ENCODE data around the gene ACSM2B. TPM values are rescaled to one million over a fixed set of nuclear protein-coding genes. Genes with fewer than 3 reads are reported as not detected.

Gene ACSM2B
- total RNA-seq, 1 donor from 2014 or later: not detected

- TF ChIP-seq CTCF (IDR thresholded peaks at IDR 0.05): no peak
- Histone ChIP-seq H3K4me3 (peak overlapping the region; percentile 41 to 49), H3K27me3 (no peaks in the 10 kb centered on the region), H3K9me3 (no peaks in the 10 kb centered on the region), H3K4me1 (peaks cover 6 to 19% of the 10 kb centered on the region in 2 donors), H3K27ac (peak overlapping the region; percentile 98 to 99), H3K36me3 (no peaks in the 10 kb centered on the region)
- peak; percentile 54 to 87 for DNase-seq (ENCODE audit: low spot score in 2 of 2)
- intact Hi-C loops (cut with DNase I): loop anchor here (2.0 to 10.0 kb wide), 4 partner anchors 62 to 552 kb away; partner anchors contain the start of genes ERI2, REXO5 and THUMPD1
Measured at GRCh38 chr16:20612551-20613480, 36.6 kb upstream of the ACSM2B start.

GRCh38 chr16:20611975-20612481 lies 35.9 kb upstream of the ACSM2B start:
- no peak for TF ChIP-seq CTCF (IDR thresholded peaks at IDR 0.05)
- DNase-seq (ENCODE audit: low spot score in 2 of 2): peak in 1 of 2 donors; percentile 87
- H3K4me3 ChIP-seq: peak overlapping the region; percentile 37 to 49
- peaks cover 6 to 19% of the 10 kb centered on the region in 2 donors for H3K4me1 ChIP-seq
- peak overlapping the region; percentile 98 to 99 for H3K27ac ChIP-seq
- no peaks in the 10 kb centered on the region for H3K36me3 ChIP-seq
- H3K9me3 ChIP-seq: no peaks in the 10 kb centered on the region
- no peaks in the 10 kb centered on the region for H3K27me3 ChIP-seq
- intact Hi-C loops (cut with DNase I): loop anchor here (2.0 to 10.0 kb wide), 4 partner anchors 63 to 553 kb away; partner anchors contain the start of genes ERI2, REXO5 and THUMPD1

GRCh38 chr16:20611350-20611902 lies 35.3 kb upstream of the ACSM2B start:
- intact Hi-C loops (cut with DNase I): loop anchor here (5.0 to 10.0 kb wide), 2 partner anchors 196 to 553 kb away; partner anchors contain the start of genes ERI2 and REXO5
- peak; percentile 64 to 89 for DNase-seq (ENCODE audit: low spot score in 2 of 2)
- TF ChIP-seq CTCF (IDR thresholded peaks at IDR 0.05): no peak
- Histone ChIP-seq H3K27ac (peak overlapping the region; percentile 98 to 99), H3K27me3 (no peaks in the 10 kb centered on the region), H3K36me3 (no peaks in the 10 kb centered on the region), H3K9me3 (no peaks in the 10 kb centered on the region), H3K4me1 (peaks cover 6 to 19% of the 10 kb centered on the region in 2 donors), H3K4me3 (peak overlapping the region; percentile 18 to 49)

- intact Hi-C loops (cut with DNase I): loop anchor here (5.0 to 10.0 kb wide), 2 partner anchors 196 to 554 kb away; partner anchors contain the start of genes ERI2 and REXO5
Measured at GRCh38 chr16:20610892-20611349, 34.8 kb upstream of the ACSM2B start.

More at GRCh38 chr16:20610892-20611349, 34.8 kb upstream of the ACSM2B start:
- no peak for TF ChIP-seq CTCF (IDR thresholded peaks at IDR 0.05)
- Histone ChIP-seq H3K36me3 (no peaks in the 10 kb centered on the region), H3K4me1 (peaks cover 6 to 19% of the 10 kb centered on the region in 2 donors), H3K27ac (peak overlapping the region; percentile 98 to 99), H3K9me3 (no peaks in the 10 kb centered on the region), H3K4me3 (peak overlapping the region in 1 of 2 donors; percentile 49), H3K27me3 (no peaks in the 10 kb centered on the region)
- DNase-seq (ENCODE audit: low spot score in 2 of 2): peak in 1 of 2 donors; percentile 64

Measured in ascending aorta (tissue), 2 donors.